Coronary artery (tissue), 2 donors: ENCODE results near the gene MICALL1.

Experiments
- DNase-seq: peaks from one replicate; pipeline ENCODE4 v3.0.0-alpha.2; 2017; ENCODE audit warnings: low spot score
- H3K27ac ChIP-seq, 2 donors: fragments of 200-600 bp; sonication (generic); one replicate each; pipeline ENCODE4 v1.5.1; 2016 to 2019
- H3K4me3 ChIP-seq: fragments of 200-600 bp; sonication (generic); 2 replicates; pipeline ENCODE4 v1.5.1; 2016; ENCODE audit warnings: mild to moderate bottlenecking, moderate library complexity
- CTCF ChIP-seq: fragments of 200-600 bp; sonication (generic); IDR thresholded peaks from one replicate; pipeline ENCODE4 v1.5.1; 2019; ENCODE audit warnings: antibody characterized with exemption

Gene MICALL1

GRCh38 chr22:37894939-37895670 lies 11.0 kb upstream of the MICALL1 start:
- no peak for TF ChIP-seq CTCF
- Histone ChIP-seq H3K27ac (peak overlapping the region in 1 of 2 donors; percentile 24), H3K4me3 (no peak overlapping the region)
- DNase-seq = no peak

- Histone ChIP-seq H3K27ac (peak overlapping the region in 1 of 2 donors; percentile 46), H3K4me3 (no peak overlapping the region)
- no peak for TF ChIP-seq CTCF
- DNase-seq = no peak
Measured at GRCh38 chr22:37896181-37896592, 9.9 kb upstream of the MICALL1 start.

- TF ChIP-seq CTCF = no peak
- no peak for DNase-seq
- Histone ChIP-seq H3K27ac (peak overlapping the region in 1 of 2 donors; percentile 46), H3K4me3 (no peak overlapping the region)
Measured at GRCh38 chr22:37896939-37897338, 9.2 kb upstream of the MICALL1 start.

- H3K4me3 ChIP-seq = no peak overlapping the region
- TF ChIP-seq CTCF = no peak
- no peak for DNase-seq
- no peak overlapping the region for H3K27ac ChIP-seq
Measured at GRCh38 chr22:37897807-37898206, 8.3 kb upstream of the MICALL1 start.

GRCh38 chr22:37898441-37899181 lies 7.5 kb upstream of the MICALL1 start:
- DNase-seq = no peak
- no peak for TF ChIP-seq CTCF
- Histone ChIP-seq H3K27ac (no peak overlapping the region), H3K4me3 (no peak overlapping the region)

GRCh38 chr22:37904572-37905533 lies 1.2 kb upstream of the MICALL1 start:
- no peak for DNase-seq
- no peak for TF ChIP-seq CTCF
- Histone ChIP-seq H3K4me3 (peak overlapping the region; percentile 98), H3K27ac (peak overlapping the region; percentile 79 to 92)
